HepG2 (cell line): ENCODE measurements around the gene TMEM50B. TPM values are rescaled to one million over a fixed set of nuclear protein-coding genes. Genes with fewer than 3 reads are reported as not detected.

Experiments used
- CSRNP1 ChIP-seq: sonication (generic); formaldehyde crosslinking; IDR thresholded peaks from 2 replicates; pipeline ENCODE4 v1.8.1; 2023; ENCODE audit warnings: mild to moderate bottlenecking, missing genetic modification reagents
- HMGXB4 ChIP-seq, 2 experiments: sonication (generic) in 1 of 2; formaldehyde crosslinking in 1 of 2; IDR thresholded peaks; 2 replicates each; pipeline versions ENCODE4 v1.4.0 to v1.6.1; 2018 to 2020; ENCODE audit warnings: missing genetic modification reagents in 2 of 2, borderline replicate concordance in 1 of 2, low read depth in 1 of 2, mild to moderate bottlenecking in 1 of 2, missing biosample characterization in 1 of 2
- MAX ChIP-seq: IDR thresholded peaks from 2 replicates; pipeline ENCODE4 v1.6.1; 2012; ENCODE audit warnings: inconsistent platforms
- MXD1 ChIP-seq: sonication (generic); formaldehyde crosslinking; IDR thresholded peaks from 2 replicates; pipeline ENCODE4 v1.4.0; 2020; ENCODE audit warnings: mild to moderate bottlenecking, missing genetic modification reagents
- MZF1 ChIP-seq: sonication (generic); formaldehyde crosslinking; IDR thresholded peaks from 2 replicates; pipeline ENCODE4 v1.8.1; 2023; ENCODE audit warnings: mild to moderate bottlenecking, missing genetic modification reagents, borderline replicate concordance
- REPIN1 ChIP-seq: sonication (generic); formaldehyde crosslinking; IDR thresholded peaks from 2 replicates; pipeline ENCODE4 v1.8.0; 2022; ENCODE audit warnings: missing genetic modification reagents, low read depth, mild to moderate bottlenecking, borderline replicate concordance
- SMAD9 ChIP-seq: sonication (generic); formaldehyde crosslinking; IDR thresholded peaks from 2 replicates; pipeline ENCODE4 v1.5.1; 2020; ENCODE audit warnings: mild to moderate bottlenecking, missing genetic modification reagents
- SNAPC2 ChIP-seq: sonication (generic); formaldehyde crosslinking; IDR thresholded peaks from 2 replicates; pipeline ENCODE4 v1.8.1; 2022; ENCODE audit warnings: mild to moderate bottlenecking, missing genetic modification reagents
- THAP9 ChIP-seq: sonication (generic); formaldehyde crosslinking; IDR thresholded peaks from 2 replicates; pipeline ENCODE4; 2020; ENCODE audit warnings: missing genetic modification reagents, mild to moderate bottlenecking, borderline replicate concordance
- YEATS2 ChIP-seq: sonication (generic); formaldehyde crosslinking; IDR thresholded peaks from 2 replicates; pipeline ENCODE4 v1.4.0; 2020; ENCODE audit warnings: missing genetic modification reagents, borderline replicate concordance
- ZBTB3 ChIP-seq: sonication (generic); formaldehyde crosslinking; IDR thresholded peaks from 2 replicates; pipeline ENCODE4 v1.4.0; 2020; ENCODE audit warnings: low read depth, mild to moderate bottlenecking, moderate library complexity, missing genetic modification reagents, borderline replicate concordance
- ZBTB37 ChIP-seq: sonication (generic); formaldehyde crosslinking; IDR thresholded peaks from 2 replicates; pipeline ENCODE4 v1.4.0; 2020; ENCODE audit warnings: mild to moderate bottlenecking, missing genetic modification reagents
- ZNF543 ChIP-seq: sonication (generic); formaldehyde crosslinking; IDR thresholded peaks from 2 replicates; pipeline ENCODE4 v1.4.0; 2020; ENCODE audit warnings: mild to moderate bottlenecking, missing genetic modification reagents
- ZNF879 ChIP-seq: sonication (generic); formaldehyde crosslinking; IDR thresholded peaks from 2 replicates; pipeline ENCODE4 v1.8.1; 2023; ENCODE audit warnings: missing genetic modification reagents
- ZXDC ChIP-seq: sonication (generic); formaldehyde crosslinking; IDR thresholded peaks from 2 replicates; pipeline ENCODE4 v1.5.0; 2020; ENCODE audit warnings: mild to moderate bottlenecking, missing genetic modification reagents
- polyA plus RNA-seq, 8 experiments: library from polyadenylated mRNA; depleted of rRNA in 3 of 8; stranded (reverse) in 7 of 8; unstranded in 1 of 8; fragments of >200 nt; fragmentation: Illumina TruSeq in 4 of 8; extraction: Trizol in 4 of 8; gene quantifications; 2 replicates each; pipeline versions ENCODE4 v1.2.1 to v1.2.3, GENCODE V29; 2011 to 2016; ENCODE audit warnings: low read depth in 4 of 8, missing spikeins in 1 of 8, mixed read lengths in 1 of 8; ENCODE audit not compliant: insufficient read depth in 1 of 8
- total RNA-seq, 5 experiments: library from RNA; depleted of rRNA; stranded (reverse); fragments of >200 nt; fragmentation: Illumina TruSeq; extraction: Trizol; gene quantifications; 2 replicates each; pipeline ENCODE4 v1.2.3, GENCODE V29; 2016; ENCODE audit warnings: low read depth in 1 of 5

The TMEM50B gene
- total and polyA plus RNA-seq, 2 of the 13 experiments (the other 11 are each of a cell fraction or from before 2014, with no cell fraction given), result 29.9 to 46.3 TPM

- TF ChIP-seq HMGXB4 (CRISPR knock-in tag; IDR thresholded peaks at IDR 0.05; ENCODE audit: borderline replicate concordance in 1 of 2, low read depth in 1 of 2), result 0 out of 4 replicates have a peak, but pooled peaks of 1 of the 2 experiments have one; percentile 19
- 0 out of 2 replicates have a peak, but pooled peaks have one; percentile 6 for TF ChIP-seq YEATS2 (CRISPR knock-in tag)
- TF ChIP-seq SMAD9 (CRISPR knock-in tag), result no peak
- TF ChIP-seq CSRNP1 (CRISPR knock-in tag), result 0 out of 2 replicates have a peak, but pooled peaks have one; percentile 7
- no peak for TF ChIP-seq ZNF879 (CRISPR knock-in tag)
- peak; percentile 32; the same call in 1 of the 2 replicates for TF ChIP-seq ZNF543 (CRISPR knock-in tag)
- TF ChIP-seq REPIN1 (CRISPR knock-in tag), result 0 out of 2 replicates have a peak, but pooled peaks have one; percentile 11
- no peak for TF ChIP-seq THAP9 (CRISPR knock-in tag)
- TF ChIP-seq ZBTB37 (CRISPR knock-in tag), result no peak
- TF ChIP-seq MAX, result peak; percentile 43
- TF ChIP-seq MZF1 (CRISPR knock-in tag), result no peak
- TF ChIP-seq MXD1, result peak; percentile 50; the same call in 1 of the 2 replicates
- no peak for TF ChIP-seq ZBTB3
- TF ChIP-seq SNAPC2 (CRISPR knock-in tag), result 0 out of 2 replicates have a peak, but pooled peaks have one; percentile 15
- TF ChIP-seq ZXDC, result no peak
Measured at GRCh38 chr21:33478935-33479678, 667 bp downstream of the TMEM50B start (continued).
